Right renal cortex interstitium (tissue), 3 donors: Measurements from ENCODE around the gene NPTX2. TPM values are rescaled to one million over a fixed set of nuclear protein-coding genes. Genes with fewer than 3 reads are reported as not detected.

ENCODE experiments used
- DNase-seq, 3 donors: peaks; one replicate each; pipeline ENCODE4 v3.0.0-alpha.2; 2013; ENCODE audit warnings: low read depth in 3 of 3, low spot score in 2 of 3
- polyA plus RNA-seq, 3 donors: library from polyadenylated mRNA; unstranded; fragments of 120-200 nt; gene quantifications; one replicate each; pipeline ENCODE4 v1.2.1, GENCODE V29; 2013; ENCODE audit not compliant: insufficient read length in 3 of 3

The NPTX2 gene
- polyA plus RNA-seq, 3 donors, result 2.5 to 3.6 (median 3.0) TPM

DNA sequence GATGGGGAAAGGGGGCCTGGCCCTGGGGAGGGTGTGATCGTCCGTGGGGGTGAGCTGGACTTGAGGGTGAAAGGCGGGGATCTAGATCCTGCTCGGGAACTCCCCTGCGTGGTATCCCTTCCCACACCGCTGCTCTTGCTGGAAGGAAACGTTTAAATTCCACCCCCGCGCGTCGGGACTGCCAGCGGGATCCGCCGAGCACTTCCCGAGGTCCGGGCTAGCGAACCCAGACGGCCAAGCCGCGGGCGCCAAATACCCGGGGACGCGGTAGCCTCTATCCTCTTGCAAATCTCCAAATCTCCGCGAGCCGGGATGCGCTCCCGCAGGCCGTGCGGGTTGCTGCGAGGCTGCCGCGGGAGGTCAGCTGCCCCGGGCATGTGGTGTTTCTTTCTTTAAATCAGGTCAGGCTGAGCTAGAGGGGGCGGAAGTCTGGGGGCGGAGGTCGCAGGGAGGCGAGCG is 904 bp downstream of the NPTX2 start:
- DNase-seq, result no peak

DNA sequence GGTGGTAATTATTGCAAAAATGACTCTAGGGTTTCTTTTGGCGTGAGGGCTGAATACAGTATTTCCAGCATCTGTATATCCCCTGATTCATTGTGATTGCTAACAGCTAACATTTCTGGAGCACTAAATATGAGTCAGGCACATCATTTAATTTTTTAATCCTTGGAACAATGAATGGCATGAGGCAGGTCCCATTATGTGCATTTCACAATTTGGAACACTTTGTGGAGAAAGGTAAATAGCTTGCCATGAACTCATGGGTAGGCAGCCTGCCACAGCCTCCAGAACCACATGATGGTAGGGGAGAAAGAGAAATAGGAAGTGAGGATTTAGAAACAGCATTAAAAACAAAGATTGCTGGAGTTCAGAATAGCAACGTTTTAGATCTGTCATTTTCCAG is 1.7 kb downstream of the NPTX2 start:
- no peak for DNase-seq

DNA sequence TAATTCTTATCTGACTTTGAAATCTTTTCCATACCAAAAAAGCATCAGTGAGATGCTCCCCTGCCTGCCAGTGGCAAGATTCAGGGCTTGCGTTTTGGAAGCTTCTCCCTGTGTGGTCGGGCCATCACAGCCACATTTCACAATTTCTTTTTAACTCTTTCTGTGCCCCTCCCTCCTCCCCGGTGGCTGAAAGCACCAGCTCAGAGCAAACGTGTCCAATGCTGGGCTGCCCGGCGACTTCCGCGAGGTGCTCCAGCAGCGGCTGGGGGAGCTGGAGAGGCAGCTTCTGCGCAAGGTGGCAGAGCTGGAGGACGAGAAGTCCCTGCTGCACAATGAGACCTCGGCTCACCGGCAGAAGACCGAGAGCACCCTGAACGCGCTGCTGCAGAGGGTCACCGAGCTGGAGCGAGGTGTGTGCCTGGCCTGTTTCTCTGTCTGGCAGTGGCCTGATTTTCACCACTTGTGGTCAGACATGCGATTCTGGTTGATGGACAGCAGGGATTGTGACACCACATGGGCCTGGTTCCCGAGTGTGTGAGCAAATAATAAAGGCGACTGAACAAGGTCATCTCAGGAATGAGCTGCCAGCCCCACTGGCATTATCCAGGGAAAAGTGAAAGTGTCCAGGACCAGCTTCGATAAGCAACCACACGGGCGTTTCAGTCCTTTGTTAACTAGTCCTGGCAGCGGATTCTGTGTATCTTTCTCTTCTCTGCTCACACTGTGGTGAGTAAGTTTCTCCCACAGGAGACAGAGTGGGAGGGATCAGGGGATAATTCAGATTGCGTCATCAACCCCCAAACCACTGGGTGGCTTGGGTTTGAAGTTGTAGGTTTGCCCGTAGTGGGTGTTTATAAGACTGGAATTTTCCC is 2.6 kb downstream of the NPTX2 start:
- DNase-seq, result no peak

DNA sequence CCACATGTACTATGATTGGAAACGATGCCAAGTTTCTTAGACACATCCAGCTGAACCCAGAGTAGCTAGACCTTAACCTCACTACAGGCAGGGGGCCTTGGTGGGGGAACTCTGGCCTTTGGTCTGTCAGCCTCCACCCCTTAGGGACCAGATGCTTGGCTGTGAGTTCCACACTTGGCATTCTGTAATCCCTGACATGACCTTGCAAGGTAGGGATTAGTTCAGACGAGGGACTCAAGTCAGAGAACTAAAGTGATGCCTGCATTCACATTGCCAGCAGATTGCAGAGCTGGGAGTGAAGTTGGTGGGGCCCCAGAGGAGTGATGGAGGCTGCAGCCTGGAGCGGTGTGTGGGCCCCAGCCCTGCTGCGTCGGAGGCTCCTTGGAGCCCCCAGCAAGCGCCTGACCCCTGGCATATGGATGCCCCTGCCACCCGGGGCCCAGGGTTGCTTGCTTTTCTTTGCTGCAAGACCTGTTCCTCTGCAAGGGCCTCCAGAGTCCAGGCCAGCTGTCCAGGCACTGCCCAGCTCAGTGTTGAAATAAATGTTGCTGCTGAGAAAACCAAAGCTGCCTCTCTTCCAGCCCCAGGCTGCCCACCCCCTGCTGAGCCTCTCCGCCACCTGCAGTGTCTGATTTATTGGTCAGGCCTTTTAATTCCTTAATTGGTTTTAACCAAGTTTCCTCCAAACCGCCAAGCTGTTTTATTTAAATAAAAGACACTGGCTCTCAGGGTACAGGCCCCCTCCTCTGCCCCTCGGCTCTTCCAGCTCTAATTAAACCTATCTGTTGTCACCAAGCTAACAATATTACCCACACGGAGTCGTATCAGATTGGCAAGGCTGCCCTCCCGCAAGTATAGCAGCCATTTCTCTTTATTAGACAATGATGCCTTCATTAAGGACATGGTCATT is 4.7 kb downstream of the NPTX2 start:
- DNase-seq, result no peak

DNA sequence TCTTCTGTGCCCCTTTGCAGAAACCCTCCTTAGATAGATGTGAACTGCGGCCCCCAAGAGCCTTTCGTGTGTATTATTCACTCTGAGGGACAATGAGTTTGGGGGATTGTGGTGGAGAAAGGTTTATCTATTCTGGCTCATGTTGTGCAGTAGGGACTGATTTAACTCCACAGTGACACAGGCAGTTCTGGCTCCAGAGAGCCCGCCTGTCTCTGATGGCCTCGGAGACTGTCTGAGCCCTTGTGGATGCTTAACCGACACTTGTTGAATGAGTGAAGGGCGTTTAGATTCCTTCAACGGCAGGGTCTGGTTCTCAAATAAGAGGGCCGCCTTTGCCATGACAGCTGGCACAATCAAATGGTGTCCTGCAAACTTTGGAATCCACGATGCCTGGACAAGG is 5.8 kb downstream of the NPTX2 start:
- DNase-seq, result no peak

DNA sequence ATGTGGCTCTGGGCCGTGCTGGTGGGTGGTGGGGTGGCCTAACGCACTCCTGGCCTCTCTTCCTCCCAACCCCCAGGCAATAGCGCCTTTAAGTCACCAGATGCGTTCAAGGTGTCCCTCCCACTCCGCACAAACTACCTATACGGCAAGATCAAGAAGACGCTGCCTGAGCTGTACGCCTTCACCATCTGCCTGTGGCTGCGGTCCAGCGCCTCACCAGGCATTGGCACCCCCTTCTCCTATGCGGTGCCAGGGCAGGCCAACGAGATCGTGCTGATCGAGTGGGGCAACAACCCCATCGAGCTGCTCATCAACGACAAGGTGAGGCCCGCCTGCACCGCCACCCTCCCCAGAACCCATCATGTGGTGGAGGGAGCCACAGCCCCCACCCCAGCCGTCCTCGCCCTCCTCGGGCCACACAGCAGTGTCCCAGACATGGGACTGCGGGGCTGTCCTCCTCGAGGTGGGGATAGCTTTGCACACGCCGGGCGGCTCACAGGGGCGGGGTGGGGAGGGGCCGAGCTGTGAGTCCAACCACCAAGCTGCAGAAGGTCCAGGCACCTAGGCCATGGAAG is 7.8 kb downstream of the NPTX2 start:
- no peak for DNase-seq

DNA sequence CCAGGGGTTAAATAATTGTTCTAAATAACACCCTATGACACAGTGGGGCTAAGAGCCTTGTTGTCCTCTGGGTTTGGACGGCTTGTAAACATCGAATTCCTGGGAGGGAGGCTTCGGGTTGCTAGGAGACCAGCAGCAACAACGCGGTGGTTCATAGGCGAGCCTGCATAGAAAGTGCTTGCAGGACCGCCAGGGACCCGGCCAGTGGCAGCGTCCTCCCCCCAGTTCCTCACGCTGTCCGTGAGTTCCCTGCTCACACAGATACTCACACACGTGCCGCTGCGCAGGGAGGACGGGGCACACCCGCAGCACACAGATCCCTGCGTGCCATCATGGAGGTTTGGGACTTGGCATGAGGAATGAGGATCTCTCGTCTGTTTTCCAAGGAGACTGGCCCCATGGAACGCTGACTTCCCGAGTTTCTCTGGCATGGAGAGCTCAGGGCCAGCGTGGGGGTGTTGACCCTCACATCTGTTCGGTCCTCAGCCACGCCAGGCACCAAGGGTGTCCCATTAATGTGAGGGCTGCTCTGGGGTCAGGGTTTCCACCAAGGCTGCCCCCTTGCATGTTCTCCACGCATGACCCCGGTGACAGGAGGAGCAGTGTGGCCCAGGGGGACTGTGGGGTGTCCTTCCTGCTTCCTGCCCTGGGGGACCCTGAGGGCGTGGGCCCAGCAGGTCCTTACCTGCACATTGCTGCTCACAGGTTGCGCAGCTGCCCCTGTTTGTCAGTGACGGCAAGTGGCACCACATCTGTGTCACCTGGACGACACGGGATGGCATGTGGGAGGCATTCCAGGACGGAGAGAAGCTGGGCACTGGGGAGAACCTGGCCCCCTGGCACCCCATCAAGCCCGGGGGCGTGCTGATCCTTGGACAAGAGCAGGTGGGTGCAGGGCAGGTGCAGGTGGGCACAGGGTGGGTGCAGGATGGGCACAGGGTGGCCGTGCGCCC is 9.7 kb downstream of the NPTX2 start:
- DNase-seq, result no peak

DNA sequence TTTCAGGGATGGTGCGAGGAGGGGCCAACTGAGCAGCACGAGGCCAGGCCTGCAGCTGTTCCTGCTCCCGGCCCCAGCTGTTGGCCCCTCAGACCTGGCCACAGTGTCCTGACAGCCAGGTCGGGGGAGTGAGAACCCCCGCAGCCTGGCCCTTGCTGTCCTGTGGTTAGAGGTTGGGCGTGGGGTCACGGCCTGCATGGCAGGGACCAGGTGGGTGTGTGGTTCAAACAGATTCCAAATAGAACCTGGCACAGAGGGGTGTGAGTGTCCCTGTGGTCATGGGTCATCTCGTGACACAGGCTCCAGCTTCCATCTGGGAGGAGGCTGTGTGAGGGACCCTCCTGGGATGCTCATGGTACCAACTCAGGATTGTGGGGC is 10.3 kb downstream of the NPTX2 start:
- no peak for DNase-seq

DNA sequence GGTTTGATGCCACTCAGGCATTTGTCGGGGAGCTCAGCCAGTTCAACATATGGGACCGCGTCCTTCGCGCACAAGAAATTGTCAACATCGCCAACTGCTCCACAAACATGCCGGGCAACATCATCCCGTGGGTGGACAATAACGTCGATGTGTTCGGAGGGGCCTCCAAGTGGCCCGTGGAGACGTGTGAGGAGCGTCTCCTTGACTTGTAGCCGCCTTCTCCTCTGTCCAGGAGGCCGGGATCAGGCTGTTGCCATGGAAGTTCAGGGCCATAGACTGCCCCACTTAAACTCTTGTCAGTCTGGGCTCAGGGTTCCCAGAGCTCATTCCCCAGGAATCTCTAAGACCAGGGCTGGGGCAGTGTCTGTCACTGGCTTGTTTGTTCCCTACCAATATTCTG is 11.3 kb downstream of the NPTX2 start:
- no peak for DNase-seq

DNA sequence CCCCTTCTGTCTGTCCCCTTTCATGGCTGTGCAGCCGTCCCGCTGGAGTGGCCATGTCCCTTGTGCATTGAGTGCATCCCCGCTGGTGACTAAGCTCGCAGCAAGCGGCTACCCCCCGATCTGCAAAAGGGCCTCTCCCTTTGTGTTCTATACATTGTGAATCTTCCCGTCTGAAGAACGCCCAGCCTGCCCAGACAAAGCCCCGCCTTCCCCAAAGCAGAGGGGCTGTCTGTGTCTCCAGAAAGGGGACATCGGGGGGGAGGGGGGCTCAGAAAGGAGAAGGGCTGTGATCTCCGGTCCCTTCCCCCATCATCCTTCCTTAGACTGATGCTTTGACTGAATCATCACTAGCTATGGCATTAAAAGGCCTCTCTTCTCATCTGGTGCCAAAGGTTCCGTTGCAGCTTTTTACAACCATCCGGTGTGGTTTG is 11.9 kb downstream of the NPTX2 start:
- no peak for DNase-seq

DNA sequence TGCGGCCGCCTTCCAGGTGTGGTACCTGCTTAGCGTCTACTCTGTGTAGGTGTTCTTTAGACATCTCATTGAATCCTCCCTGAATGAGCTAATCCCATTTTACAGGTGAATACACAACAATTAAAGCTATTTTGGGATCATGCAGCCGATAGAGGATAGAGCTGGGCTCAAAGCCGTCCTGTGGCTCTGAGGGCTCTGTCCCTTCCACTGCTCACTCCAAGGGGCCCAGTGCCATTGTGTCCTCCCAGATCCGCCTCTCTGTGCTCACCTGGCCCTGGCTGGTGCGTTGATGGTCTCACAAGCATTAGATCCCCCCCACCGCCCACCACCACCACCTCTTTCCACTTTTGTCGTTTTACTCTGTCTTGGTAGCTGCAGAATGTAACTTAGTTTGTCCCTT is 13.1 kb downstream of the NPTX2 start:
- DNase-seq, result no peak

DNA sequence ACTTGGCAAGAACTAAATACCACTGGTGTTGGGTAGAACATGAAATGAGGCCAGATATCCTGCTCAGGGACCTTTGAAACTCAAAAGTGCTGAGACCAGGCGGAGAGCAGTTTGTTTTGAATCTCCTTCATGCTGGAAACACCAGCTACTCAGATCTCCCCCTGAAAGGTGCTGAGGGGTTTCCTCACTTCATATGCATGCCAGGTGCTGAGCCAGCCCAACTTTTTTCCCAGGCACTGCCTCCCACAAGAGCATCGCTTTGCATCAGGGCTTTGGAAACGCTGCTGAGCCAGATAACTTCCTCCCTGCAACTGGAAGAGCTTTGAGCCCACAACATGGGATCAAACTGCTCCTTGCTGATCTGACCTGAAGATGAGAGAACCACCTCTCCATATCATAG is 13.7 kb downstream of the NPTX2 start:
- no peak for DNase-seq

DNA sequence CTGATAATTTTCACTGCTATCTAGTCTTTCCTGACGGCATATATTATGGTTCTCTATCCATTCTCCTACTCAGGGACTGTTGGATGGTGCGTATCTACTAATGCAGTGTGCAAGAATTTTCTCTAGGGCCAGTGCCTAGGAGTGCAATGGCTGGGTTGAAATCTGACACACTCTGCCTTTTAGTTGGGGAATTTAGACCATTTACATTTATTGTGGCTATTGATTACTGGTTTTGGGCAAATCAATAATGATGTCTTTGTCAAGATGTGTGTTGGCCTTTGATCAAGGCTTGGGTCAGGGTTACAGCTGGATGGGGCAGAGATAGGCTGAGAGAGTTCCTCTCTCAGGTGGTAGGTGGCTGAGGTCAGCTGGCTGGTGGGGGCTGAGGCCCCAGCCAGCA is 21.8 kb downstream of the NPTX2 start:
- DNase-seq, result no peak

DNA sequence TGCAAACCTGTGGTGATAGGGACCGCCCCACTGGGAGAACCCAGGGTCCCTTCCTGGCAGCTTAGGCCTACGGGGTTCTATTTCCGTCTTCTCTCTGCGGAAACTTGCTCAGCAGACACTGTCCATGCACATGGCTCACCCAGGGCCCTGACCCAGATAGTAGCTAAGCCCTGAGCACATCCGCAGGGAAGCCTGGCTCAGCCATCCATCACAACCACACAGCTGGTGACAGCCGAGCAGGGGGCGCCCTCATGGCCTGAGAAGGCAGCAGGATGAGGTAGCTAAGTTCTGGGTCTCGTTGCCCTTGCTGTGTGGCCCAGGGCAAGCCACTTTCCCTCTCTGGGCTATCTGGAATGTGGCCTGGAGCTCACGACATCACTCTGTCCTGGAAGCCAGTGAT is 23.3 kb downstream of the NPTX2 start:
- no peak for DNase-seq

DNA sequence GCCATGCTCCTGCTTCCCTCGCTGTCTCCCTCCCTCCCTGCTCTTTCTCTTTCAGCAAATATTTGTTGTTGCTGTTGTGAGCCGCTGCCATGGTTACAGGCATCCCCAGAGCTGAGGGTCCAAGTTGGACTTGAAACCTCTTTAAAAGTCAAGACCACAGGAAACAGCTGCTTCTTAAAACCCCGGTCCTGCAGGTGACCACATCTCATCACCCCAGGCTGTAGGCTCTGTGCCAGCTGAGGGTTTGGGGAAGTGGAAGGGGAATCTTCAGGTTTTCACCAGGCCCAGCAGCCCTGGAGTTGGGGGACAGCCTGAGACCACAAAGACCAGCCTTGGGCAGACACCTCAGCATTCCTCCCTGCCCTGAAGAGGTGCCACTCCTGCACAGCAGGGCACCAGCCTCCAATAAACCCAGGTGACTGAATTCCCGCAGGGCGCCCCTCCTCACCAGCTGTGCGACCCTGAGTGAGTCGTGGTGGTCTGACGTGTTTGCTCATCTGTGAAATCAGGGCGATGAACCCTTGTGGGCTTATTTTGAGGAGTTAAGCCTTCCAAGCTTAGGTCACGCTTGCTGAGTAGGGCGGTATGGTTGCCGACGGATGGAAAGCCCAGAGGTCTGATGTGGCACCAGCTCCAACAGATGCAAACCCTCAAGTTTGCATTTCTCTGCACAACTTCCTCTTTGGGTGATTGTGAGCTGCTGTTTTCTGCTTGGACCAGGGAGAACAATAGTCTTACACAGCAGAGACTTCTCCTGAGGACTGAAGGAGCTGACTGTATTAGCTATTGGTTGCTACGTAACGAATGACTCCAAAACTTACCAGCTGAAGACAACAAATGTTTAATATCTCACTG is 24.8 kb downstream of the NPTX2 start:
- DNase-seq, result no peak

DNA sequence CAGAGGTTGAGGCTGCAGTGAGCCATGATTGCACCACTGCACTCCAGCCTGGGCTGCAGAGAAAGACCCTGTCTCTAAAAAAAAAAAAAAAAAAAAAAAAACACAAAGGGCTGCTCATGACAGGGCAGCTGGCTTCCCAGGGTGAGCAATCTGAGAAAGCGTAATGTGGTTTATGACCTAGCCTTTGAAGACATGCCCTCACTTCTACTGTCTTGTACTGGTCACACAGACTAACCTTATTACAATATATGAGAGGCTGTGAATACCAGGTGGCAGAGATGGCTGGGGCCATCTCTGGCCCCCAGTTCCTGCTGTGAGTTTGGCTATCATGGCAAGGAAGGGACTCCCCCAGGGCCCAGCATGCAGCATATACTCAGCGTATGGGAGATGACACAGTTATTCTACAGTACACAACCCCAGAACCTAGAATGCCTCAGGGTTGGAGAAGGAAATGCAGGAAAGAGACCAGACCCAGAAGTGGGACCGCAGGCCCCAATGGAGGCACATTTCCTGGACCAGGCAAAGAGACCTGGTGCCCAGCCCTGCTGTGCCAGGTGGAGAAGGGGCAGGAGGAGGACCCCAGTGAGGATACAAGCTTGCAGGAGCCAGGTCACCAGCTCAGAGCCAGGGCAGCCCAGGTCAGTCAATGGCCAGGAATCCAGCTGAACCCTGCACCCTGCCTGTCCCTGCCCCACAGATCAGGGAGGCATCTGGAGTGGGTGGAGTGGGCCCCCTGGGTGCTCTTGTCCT is 26.3 kb downstream of the NPTX2 start:
- no peak for DNase-seq

DNA sequence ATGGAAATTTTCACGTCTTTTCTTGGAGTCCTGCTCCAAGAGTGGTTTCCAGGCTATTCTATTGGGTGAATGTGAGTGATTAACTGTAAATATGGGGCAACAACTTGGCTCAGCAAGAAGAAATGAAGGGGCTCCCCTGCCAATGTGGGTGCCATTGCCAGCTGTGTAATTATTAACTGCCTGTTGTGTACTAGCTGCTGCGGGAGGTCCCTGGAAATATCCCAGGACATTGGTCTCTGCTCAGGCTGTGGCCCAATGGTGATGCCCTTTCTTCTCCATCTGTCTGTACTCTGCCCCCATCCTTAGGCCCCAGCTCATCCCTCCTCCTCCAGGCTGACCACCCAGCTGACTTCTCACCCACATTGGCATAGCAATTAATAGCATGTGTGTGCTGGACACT is 29.4 kb downstream of the NPTX2 start:
- DNase-seq, result no peak

DNA sequence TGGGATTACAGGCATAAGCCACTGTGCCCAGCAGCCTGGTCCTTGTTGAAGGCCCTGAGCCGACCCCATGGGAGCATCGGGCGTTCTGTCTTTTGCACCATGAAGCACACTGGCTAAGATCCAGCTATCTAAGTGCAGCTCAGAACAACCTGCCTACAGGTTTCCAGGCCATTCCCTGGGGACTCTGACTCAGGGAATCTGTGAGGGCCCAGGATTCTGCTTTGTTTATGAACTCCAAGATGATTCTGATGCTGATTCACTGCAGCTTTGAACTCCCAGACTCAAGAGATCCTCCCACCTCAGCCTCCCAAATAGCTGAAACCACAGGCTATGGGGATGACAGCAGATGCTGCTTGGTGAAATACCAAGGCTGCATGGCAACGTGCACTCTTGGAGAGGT is 30.2 kb downstream of the NPTX2 start:
- DNase-seq, result no peak

DNA sequence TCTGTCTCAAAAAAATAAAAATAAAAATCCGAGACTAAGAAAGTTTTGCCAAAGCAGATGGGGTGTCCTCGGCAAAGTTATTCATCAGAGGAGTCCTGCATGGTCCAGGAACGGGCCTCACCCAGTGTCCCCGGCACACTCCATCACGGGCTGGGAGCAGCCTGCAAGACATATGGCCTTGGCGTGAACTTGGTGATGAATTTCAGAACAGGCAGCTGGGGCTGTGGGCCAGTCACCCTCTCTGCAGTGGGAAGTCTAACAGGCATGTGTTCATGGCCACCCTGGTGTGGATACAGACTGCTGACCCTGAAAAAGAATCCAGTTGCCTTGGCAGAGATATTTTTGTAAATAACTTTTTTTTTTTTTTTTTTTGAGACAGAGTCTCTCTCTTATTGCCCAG is 34.7 kb downstream of the NPTX2 start:
- no peak for DNase-seq
